GM18861 (cell line): ENCODE data around the gene TWSG1.
A peak's percentile ranks its signal among the peaks of the same experiment; 100 is the strongest.
"Not testable (repeated sequence)": the region's sequence is repeated elsewhere in the genome, so short reads cannot be mapped to it uniquely, and the experiment has no call there.

Experiments
- ATAC-seq: cut with Tn5 transposase; IDR thresholded peaks from one replicate; pipeline ENCODE4 v1.9.1; 2021; ENCODE audit not compliant: unreplicated experiment

The TWSG1 gene

DNA sequence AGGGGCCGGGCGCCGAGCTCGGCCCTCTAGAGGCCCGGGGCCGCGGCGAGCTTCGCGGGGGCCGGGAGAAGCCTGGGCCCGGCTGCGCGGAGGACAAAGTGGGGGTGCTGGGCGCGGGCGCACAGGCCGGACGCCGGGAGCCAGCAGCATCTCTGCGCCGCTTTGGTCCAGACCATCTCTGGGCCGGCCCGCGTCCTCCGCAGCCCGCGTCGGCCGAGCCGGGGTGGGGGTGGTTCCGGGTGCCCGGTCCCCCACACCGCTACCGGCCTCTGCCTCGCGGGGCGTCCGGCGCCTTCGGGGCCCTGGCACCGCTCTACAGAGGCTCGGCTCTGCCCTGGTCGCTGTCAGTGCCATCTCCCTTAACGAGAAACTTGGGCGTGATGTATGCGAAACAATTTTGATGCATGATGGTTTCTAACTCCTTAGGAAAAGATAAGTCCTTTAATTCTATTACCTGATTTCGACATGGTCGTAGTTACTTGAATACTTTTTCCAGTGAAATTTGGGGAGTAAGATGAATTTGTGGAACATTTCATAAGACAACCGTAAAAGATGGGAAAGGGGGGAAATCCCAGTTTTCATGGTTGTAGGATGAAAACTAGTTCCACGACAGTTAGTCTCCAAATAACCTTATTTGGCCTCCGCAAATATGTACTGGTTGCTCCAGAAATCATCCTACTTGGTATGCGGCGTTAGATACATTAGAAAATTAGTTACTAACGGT lies 562 bp downstream of the TWSG1 start:
- peak; percentile 36 for ATAC-seq

DNA sequence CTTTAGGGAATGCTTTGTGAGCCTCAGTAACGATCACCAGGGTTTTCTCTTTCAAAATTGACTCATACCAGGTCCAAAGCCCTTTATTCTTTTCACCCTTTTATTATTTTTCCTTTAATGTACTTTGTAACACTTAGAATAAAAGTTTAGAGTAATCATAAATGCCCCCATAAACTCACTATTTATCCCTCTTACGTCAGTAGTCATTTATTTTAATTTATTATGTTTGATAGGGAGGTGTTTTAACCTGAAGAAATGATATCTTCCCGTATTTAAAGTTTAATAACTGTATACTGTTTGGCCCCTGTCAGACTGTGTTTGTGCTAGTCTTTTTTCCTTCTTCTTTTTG lies 1.1 kb downstream of the TWSG1 start:
- ATAC-seq, result no peak

DNA sequence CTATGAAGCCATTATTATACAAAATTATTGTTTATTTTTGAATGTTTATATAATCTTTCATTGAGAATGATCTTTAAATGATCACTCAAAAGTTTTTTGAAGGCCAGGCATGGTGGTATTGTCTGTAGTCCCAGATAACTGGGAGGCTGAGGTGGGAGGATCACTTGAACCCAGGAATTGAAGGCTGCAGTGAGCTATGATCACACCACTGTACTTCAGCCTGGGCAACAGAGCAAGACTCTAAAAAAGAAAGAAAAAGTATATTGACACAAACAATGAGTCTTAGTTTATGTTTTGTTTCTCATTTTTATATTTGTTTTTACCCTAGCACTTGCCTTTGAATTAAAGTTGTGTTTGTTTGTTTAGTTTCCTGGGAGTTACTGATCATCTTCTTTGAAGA lies 2.3 kb downstream of the TWSG1 start:
- ATAC-seq, result no peak

DNA sequence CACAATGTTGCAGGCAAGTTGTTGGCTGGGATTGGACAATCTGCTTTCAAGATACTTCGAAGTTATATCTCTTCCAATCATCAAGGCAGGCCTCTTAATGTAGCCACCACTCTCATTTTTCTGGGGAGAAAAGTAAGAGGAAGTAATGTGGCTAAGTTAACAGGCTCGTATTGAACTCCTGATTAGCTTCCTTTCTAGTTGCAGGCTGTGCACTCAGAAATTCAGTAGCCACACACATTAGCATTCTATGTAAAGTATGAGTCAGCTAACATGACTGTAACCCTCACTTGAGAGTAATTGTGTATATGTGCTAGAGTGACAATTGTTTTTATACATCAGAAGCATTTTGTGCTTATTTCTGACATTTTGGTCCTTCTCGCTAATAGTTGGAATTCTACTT lies 3.3 kb downstream of the TWSG1 start:
- no peak for ATAC-seq

DNA sequence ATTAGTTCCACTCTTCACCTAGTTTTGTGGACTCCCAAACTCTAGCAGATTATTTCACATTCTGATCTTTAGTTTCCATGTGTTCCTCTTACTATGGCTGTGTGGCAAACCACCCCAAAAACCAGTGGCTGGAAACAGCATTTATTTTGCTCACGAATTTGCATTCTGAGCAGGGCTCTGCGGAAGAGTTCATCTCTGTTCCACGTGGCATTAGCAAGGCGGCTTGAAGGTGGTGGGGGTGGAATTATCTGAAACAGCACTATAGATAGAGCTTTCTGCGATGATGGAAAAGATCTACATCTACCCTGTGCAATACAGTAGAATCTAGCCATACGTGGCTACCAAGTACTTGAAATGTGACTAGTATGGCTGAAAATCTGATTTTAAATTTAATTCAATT lies 5.9 kb downstream of the TWSG1 start:
- no peak for ATAC-seq

DNA sequence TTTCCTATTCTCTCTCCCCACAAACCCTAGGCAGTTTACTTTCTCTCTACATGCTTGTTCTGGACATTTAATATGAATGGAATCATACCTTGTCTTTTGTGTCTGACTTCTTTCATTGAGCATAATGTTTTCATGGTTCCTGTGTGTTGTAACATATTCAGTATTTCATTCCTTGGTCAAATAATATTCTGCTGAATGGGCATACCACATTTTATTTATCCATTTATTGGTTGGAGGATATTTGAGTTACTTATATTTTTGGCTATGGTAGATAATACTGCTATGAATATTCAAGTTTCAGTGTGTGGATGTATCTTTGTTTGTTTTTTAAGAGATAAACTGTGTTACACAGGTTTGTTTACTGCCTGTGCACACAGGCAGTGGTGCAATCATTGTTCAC lies 9.0 kb downstream of the TWSG1 start:
- no peak for ATAC-seq

DNA sequence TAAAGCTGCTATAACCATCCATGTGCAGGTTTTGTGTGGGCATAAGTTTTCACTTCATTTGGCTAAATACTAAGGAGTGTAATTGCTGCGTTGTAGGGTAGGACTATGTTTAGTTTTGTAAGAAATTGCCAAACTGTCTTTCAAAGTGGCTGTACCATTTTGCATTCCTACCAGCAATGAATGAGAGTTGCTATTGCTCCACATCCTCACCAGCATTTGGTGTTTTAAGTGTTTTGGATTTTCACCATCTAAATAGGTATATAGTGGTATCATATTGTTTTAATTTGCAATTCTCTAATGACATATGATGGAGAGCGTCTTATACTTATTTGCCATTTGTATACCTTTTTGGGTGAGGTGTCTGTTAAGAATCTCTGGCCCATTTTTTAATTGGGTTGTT lies 12.2 kb downstream of the TWSG1 start:
- ATAC-seq, result no peak

DNA sequence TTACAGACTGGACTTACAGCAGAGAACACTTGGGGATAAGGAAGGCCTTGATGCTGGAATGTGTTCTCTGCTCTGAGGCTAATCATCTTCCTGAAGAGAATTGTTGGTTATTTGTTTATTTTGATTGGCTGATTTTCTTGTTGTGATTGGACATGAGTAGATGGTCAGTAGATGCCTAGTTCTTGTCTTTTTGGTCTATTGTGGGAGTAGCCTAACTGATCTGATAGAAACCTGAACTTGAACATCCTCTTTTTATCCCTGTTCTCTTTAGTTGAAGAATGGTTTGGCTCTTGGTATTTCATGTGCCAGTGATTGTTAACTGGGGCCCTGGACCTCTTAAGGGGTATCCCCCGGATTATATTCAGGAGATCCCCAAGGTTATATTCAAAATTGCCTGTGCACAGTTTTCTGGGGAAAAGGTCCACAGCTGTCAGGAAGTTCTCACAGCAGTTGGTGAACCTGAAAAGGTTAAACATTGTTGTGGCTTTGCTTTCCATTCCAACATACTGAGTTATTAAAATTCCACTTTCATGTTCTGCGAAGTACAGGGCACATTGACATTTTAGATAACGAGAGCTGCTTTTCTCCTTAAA lies 13.6 kb downstream of the TWSG1 start:
- no peak for ATAC-seq

DNA sequence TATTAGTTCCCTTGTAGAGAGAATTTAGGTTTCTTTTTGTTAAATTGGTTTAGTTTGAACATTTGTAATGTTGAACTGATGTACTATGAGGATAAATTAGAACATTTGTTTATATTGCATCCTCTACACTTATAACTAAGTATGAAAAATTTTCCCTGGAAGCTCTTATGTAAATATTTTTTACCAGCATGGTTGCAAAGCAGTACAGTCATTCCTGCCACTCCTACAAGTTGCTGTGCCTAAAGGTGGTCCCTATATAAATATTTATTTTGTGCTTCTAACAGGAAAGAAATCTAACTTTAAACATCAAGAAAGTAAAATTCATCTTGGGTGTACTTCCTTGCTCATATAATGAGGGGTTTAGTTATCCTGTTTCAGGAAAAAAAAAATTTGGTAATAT lies 14.2 kb downstream of the TWSG1 start:
- ATAC-seq, result no peak

DNA sequence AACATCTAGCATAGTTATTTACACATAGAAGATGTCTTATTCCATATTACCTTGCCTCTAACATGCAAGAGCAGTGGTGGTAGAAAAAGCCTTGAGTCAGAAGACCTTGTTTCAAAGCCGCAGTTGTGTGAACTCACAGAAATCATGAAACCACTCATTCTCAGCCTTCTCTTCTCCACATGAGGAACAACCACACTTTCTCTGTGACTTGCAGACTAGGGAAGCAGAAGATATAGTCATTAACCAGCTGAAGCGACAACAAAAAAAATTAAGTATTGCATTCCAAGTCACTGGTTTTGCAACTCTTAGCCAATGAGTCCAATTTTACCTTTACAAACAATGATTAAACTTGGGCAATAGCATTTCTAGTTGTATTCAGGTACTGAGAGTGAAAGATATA lies 19.0 kb downstream of the TWSG1 start:
- ATAC-seq, result peak; percentile 76

DNA sequence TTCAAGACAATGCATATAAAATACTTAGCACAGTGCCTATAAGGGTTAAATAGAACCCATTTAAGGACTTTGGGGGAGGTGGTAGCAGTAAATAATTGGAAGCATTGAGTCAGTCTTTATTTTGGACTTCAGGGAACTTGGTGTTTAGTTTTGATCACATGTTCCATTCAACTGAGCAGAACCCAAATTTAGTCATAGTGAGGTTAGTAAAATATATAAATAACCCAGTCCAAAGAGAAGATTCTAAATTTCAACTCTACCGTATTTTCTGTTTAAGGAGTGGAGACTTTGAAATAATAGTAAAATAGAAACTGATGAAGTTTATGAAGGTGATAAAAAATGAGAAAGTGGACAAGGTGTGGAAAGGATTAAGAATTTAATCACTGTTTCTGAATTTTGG lies 19.7 kb downstream of the TWSG1 start:
- ATAC-seq, result peak; percentile 41

DNA sequence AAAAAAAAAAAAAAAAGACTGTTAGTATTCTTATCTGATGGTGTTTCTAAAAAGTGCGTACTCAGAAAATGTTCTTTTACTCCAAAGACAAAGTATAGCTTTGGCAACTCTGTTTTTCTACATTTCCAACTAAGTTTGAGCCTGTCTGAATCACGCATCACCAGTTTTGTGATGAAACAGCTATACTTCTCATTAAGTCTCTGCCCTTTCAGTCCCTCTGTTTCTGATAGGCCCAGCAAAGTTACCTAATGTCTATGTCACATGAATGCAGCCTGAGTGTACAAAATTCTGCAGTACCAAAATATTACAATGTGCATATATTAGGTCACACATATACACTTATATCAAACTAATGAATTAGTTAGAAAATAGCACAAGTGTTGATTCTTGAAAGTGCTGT lies 22.4 kb downstream of the TWSG1 start:
- ATAC-seq, result no peak

DNA sequence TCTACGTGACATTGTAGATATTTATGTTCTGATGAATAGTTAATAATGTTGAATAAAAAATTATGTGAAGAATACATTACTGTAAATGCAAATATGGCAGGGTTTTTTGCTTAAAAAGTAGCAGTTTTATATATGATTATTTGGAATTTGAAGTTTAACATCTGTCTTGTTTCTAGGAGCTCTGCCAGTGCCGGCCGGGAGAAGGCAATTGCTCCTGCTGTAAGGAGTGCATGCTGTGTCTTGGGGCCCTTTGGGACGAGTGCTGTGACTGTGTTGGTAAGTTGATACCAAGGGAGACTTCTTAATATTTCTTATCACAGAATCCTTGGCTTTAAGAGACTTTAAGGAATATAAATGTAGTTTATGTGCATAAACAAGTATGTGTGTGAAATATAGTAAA lies 25.2 kb downstream of the TWSG1 start:
- no peak for ATAC-seq

DNA sequence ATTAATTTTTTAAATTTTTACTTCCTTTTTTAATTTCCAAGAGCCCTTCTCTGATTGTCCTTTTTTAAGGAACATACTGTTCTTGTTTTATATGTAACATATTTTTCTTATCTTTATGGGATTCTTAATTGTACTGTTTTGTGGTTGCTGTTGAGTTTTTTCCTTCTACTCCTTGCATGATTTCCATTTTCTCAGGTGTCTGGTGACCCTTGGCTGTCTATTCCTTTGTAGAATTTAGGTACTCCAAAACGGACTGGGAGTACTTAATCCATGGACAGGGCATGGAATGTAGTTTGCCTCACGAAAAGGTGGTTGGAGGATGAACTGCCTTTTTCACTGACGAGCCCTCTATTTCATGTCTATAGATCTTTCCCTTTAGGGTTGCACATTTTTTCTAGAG lies 26.6 kb downstream of the TWSG1 start:
- no peak for ATAC-seq

DNA sequence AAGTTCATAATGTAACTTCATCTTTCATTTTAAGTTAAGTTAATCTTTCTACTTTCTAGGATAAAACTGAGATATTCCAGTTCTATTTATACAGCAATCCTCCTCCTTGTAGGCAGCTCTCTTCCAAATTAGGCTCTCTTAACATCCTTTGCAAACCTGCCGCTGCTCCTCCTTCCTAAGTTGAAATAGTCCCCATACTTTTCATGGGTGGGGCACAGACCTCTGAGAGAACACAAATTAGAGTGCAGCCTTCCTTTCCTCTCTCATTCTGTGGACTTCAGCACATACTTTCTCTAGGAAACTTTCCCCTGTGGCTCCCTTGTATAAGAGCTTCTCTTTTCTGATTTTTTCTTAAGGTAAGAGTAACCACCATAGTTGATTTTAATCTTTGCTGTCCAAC lies 28.3 kb downstream of the TWSG1 start:
- no peak for ATAC-seq

DNA sequence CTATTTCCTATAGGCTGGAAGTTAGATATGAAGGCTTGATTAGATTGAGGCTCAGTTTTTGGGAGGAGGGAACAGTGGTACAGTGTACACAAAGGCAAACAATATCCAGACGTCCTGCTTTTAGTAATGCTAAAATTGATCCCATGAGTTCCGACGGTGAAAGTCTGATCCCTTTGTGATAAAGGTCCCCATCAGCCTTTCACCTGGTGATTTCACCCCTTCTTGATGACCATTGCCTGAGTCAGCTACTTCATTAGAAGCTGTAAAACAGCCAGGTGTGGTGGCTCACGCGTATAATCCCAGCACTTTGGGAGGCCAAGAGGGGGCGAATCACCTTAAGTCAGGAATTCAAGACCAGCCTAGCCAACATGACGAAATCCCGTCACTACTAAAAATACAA lies 29.7 kb downstream of the TWSG1 start:
- ATAC-seq, result no peak

DNA sequence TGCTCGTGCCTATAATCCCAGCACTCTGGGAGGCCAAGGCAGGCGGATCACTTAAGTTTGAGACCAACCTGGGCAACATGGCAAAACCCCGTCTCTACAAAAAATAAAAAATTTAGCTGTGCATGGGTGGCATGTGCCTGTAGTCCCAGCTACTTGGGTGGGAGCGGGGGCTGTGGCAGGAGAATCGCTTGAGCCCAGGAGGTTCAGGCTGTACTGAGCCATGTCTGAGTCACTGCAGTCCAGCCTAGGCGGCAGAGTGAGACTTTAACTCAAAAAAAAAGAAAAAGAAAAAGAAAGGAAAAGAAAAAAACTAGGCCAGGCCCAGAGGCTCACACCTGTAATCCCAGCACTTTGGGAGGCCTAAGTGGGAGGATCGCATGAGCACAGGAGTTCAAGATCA lies 30.8 kb downstream of the TWSG1 start:
- ATAC-seq, result no peak

DNA sequence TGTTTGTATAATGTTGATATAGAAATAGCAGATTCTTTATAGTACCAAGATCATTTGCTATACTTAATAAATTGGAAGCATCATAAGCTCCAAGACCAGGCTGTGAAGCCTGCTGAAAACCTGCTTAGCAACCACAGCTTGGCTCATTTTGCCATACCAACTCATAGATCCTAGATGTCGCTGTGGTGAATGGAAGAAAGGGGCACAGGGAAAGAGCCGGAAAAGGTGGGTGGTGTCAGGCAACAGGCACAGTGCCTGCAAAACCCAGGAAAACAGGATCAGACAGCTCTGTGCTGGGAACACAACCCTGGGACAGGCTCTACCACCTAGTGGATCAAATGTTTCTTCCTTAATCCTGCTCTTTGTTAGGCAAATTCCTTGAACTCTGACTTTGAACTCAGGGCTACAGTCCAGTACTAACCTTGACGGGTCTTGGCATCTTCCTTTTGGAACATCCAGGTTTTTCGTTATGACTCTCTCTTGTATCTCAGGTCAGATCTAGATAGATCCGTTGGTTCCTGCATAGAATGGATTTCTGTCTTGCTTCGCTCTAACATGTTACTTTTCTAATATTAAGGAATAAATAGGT lies 31.6 kb downstream of the TWSG1 start:
- no peak for ATAC-seq

DNA sequence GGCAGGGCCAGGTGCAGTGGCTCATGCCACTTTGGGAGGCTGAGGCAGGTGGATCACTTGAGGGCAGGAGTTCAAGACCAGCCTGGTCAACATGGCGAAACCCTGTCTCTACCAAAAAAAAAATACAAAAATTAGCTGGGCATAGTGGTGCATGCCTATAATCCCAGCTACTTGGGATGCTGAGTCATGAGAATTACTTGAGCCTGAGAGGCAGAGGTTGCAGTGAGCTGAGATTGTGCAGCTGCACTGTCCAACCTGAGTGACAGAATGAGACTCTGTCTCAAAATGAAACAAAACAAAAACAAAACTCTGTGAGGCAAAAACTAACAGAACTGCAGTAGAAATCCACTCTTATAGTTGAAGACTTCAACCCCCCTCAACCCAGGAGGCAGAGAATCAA lies 38.7 kb downstream of the TWSG1 start:
- not testable (repeated sequence) for ATAC-seq

DNA sequence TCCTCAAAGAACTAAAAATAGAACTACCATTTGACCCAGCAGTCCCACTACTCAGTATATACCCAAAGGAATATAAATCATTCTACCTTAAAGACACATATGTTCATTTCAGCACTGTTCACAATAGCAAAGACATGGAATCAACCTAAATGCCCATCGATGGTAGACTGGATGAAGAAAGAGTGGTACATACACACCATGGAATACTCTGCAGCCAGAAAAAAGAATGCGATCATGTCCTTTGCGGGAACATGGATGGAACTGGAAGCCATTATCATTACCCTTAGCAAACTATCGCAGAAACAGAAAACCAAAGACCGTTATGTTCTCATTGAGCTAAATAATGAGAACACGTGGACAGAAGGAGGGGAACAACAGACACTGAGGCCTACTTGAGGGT lies 44.5 kb downstream of the TWSG1 start:
- ATAC-seq, result no peak

DNA sequence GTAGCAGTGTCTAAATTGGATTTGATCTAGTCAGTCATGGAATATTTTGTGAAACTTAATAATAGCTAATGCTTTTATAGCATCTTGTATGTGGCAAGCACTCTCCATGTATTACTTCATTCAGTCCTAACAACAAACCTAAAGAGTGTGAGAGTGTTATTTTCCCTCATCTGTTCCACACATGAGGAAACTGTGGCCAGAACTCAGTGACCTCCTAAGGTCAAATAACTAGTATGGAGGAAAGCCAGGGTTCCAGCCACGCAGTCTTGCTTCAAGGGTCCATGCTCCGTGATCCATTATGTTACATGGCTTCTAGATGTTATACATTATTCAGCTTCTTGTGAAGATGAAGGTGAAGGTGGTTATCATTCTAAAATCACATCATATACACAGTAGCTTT lies 45.5 kb downstream of the TWSG1 start:
- ATAC-seq, result no peak

DNA sequence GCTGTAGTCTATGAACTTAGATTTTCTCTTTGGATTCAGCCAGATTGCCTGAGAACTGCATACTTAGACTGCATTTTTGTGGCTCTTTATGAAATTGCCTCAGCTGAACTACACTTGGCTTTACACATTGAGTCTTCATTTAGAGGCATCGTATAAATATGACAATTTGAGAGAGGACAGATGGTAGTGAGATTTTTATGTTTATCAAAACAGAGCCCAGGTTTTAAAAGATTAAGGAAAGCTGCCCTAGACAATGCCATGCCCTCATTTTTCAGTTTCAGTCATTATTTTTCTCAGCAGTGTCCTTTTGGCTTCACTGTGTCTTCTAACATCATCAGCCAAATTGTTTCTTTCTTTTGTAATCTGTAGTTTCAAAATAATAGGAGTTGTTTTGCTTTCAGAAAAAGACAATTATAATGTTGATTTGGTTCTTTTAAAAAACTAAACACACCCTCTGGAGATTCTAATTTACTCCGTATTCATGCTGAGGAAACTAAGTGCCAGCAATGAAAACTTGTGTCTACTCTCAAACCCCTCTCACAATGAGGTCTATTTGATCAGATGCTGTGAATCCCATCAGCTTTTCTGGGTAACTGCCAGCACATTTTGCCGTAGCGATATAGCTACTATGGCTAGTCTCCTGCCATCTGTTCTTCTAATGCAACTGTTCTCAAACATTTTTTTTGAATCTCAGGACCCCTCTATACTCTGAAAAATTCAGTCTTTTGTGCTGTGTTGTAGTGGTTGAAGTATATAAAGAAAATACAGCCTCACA lies 46.2 kb downstream of the TWSG1 start:
- no peak for ATAC-seq
